HG03139 (cell line): ENCODE results near the gene NAV2.
"Not testable (repeated sequence)": the region's sequence is repeated elsewhere in the genome, so short reads cannot be mapped to it uniquely, and the experiment has no call there.

Experiments
- ATAC-seq: cut with Tn5 transposase; IDR thresholded peaks from one replicate; pipeline ENCODE4 v1.9.1; 2021; ENCODE audit not compliant: unreplicated experiment

The NAV2 gene

GRCh38 chr11:19882356-19882755 lies 169.7 kb downstream of the NAV2 start:
- no peak for ATAC-seq

- no peak for ATAC-seq
Measured at GRCh38 chr11:19886498-19886897, 173.9 kb downstream of the NAV2 start.

- no peak for ATAC-seq
Measured at GRCh38 chr11:19887842-19888241, 175.2 kb downstream of the NAV2 start.

- ATAC-seq: no peak
Measured at GRCh38 chr11:19889531-19889930, 176.9 kb downstream of the NAV2 start.

- ATAC-seq: no peak
Measured at GRCh38 chr11:19890308-19890707, 177.7 kb downstream of the NAV2 start.

GRCh38 chr11:19891022-19891421 lies 178.4 kb downstream of the NAV2 start:
- no peak for ATAC-seq

- no peak for ATAC-seq
Measured at GRCh38 chr11:19892387-19892786, 179.8 kb downstream of the NAV2 start.

GRCh38 chr11:19892876-19893275 lies 180.2 kb downstream of the NAV2 start:
- ATAC-seq: no peak

- no peak for ATAC-seq
Measured at GRCh38 chr11:19894404-19894803, 181.8 kb downstream of the NAV2 start.

GRCh38 chr11:19895037-19895436 lies 182.4 kb downstream of the NAV2 start:
- not testable (repeated sequence) for ATAC-seq

GRCh38 chr11:19895776-19896175 lies 183.1 kb downstream of the NAV2 start:
- no peak for ATAC-seq

GRCh38 chr11:19903620-19904069 lies 191.0 kb downstream of the NAV2 start:
- no peak for ATAC-seq

GRCh38 chr11:19905280-19905853 lies 192.7 kb downstream of the NAV2 start:
- no peak for ATAC-seq

- ATAC-seq: no peak
Measured at GRCh38 chr11:19906126-19906525, 193.5 kb downstream of the NAV2 start.

- no peak for ATAC-seq
Measured at GRCh38 chr11:19907008-19907579, 194.5 kb downstream of the NAV2 start.

GRCh38 chr11:19907839-19908238 lies 195.2 kb downstream of the NAV2 start:
- ATAC-seq: no peak

- ATAC-seq: no peak
Measured at GRCh38 chr11:19910931-19911330, 198.3 kb downstream of the NAV2 start.

- no peak for ATAC-seq
Measured at GRCh38 chr11:19912115-19912957, 199.7 kb downstream of the NAV2 start.

- no peak for ATAC-seq
Measured at GRCh38 chr11:19912958-19913892, 200.6 kb downstream of the NAV2 start.

GRCh38 chr11:19913893-19914249 lies 201.2 kb downstream of the NAV2 start:
- ATAC-seq: no peak

- no peak for ATAC-seq
Measured at GRCh38 chr11:19915808-19916207, 203.2 kb downstream of the NAV2 start.
